IPS-NIHi11 (cell line): ENCODE data around the gene HBE1.

Experiments used
- DNase-seq: peaks from one replicate; pipeline ENCODE4 v3.0.0; 2012; ENCODE audit warnings: mixed read lengths, low spot score

HBE1 gene

DNA sequence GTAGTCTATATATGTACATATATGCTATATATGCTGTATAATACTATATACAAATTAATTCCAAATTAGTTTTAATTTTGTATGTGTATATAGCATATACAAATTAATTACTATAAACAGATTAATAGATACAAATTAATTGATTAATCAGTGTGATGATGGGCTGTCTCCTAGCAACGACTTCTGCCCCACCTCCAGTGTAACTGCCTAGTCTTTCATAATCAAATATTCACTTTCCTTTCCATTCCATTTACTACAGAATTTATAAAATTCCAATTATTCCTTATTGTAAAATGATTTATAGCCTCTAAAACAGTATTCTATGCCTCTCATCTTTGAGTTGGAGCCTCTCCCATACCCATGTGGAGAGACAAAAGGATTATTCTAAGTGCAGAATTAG, 36.4 kb downstream of the HBE1 start:
- DNase-seq: no peak

GRCh38 chr11:5232821-5233220, 36.9 kb downstream of the HBE1 start:
- no peak for DNase-seq

DNA sequence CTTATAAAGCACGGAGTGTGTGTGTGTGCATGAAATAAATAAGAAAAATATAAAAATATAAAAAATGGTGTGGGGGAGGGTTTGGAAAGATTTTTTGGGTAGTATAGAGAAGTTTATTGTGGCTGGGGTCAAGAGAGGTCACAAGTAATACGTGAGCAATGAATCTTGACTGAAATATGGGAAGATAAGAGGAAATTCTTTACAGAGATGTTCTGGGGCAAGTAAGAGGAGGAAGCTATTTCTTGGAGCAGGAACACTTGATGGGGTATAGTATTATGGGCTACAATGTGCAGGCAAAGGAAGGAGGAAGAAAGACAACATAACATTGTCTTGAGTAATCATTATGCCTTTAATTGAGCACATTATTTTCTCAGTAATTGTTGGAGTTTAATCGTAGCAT, 37.6 kb downstream of the HBE1 start:
- DNase-seq: no peak

DNA sequence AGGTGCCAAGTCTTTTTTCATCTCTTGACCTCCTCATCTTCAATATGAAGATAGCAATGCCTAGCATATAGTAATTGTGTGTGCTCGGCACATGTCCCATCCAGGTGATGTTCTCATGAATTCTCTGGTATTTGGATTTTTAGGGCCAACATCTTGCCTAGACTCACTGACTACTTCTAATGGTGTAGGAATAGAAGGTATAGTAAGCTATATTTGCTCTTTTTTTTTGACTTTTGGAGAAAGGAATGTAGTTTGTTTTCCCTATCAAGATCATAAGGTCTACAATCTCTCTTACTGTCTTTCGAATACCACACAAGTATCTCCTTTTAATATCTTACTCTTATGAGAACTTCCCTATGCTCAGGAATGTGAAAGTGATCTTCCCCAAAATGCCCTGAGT, 38.6 kb downstream of the HBE1 start:
- no peak for DNase-seq

DNA sequence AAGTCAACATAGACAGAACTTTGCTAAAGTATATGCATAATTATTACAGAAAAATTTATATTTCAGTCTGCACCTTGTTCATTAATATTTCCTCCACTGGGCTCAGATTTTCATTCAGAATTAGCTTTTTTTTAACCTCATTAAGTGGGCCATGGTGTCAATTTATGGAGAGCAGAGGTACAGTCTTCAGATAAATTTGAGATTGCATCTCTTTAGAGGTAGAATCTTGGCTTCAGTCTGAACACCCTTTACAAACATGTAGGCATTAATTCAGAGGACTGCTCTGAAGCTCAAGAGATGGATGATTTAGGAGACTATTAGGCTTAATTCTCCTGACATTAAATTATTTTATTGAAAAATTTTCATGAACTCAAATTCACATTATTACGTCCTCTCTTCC, 39.5 kb downstream of the HBE1 start:
- no peak for DNase-seq

GRCh38 chr11:5229796-5230195, 39.9 kb downstream of the HBE1 start:
- no peak for DNase-seq

GRCh38 chr11:5229356-5229755, 40.4 kb downstream of the HBE1 start:
- DNase-seq: no peak

DNA sequence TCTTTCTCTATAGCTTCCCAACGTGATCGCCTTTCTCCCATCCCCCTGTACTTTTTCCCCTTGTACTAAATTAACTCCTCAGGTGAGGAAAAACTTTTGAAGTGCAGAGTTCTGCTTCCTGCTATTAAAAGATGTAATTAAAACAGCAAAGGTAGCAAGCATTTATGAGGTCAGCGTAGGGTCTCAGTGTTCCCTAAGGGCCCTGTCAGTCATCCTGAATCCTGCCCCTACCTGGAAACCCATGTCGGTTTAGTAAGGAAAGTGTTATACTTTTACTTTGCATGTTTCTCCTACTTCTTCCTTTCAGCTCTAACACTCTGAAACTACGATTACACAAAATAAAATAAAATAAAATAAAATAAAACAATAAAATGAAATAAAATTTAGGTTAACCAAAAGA, 41.6 kb downstream of the HBE1 start:
- no peak for DNase-seq

DNA sequence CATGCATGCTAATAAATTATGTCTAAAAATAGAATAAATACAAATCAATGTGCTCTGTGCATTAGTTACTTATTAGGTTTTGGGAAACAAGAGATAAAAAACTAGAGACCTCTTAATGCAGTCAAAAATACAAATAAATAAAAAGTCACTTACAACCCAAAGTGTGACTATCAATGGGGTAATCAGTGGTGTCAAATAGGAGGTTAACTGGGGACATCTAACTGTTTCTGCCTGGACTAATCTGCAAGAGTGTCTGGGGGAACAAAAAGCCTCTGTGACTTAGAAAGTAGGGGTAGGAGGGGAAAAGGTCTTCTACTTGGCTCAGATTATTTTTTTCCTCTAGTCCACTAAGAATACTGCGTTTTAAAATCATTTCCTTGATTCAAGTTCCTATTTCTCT, 42.1 kb downstream of the HBE1 start:
- no peak for DNase-seq

DNA sequence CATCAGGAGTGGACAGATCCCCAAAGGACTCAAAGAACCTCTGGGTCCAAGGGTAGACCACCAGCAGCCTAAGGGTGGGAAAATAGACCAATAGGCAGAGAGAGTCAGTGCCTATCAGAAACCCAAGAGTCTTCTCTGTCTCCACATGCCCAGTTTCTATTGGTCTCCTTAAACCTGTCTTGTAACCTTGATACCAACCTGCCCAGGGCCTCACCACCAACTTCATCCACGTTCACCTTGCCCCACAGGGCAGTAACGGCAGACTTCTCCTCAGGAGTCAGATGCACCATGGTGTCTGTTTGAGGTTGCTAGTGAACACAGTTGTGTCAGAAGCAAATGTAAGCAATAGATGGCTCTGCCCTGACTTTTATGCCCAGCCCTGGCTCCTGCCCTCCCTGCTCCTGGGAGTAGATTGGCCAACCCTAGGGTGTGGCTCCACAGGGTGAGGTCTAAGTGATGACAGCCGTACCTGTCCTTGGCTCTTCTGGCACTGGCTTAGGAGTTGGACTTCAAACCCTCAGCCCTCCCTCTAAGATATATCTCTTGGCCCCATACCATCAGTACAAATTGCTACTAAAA, 42.9 kb downstream of the HBE1 start, which contains the start of gene HBB:
Gene HBB (minus strand): TSS at position 340 of the 579 bp plus-strand sequence. CDS start 50 bp downstream, at position 290.
- no peak for DNase-seq

- no peak for DNase-seq
Measured at GRCh38 chr11:5225480-5225871, 44.3 kb downstream of the HBE1 start.

GRCh38 chr11:5224538-5225479, 44.9 kb downstream of the HBE1 start:
- no peak for DNase-seq

- no peak for DNase-seq
Measured at GRCh38 chr11:5223686-5224085, 46.1 kb downstream of the HBE1 start.

DNA sequence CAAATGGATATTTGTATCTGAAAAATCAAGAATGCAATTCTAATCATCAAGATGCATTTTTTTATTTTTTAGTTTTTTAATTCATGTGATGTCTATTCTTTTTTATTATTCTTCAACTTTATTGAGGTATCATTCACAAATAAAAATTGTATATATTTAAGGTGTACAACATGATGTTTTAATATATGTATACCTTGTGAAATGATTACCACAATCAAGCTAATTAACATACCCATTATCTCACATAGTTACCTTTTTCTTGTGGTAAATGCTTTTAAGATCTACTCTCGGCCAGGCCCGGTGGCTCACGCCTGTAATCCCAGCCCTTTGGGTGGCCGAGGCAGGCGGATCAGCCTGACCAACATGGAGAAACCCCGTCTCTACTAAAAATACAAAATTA, 46.6 kb downstream of the HBE1 start:
- DNase-seq: no peak
